SK-N-SH treated with all-trans-retinoic acid at 6 μM for 48 hours (cell line): ENCODE data around the gene NUP98.

Experiments
- BACH2 ChIP-seq: fragments of 250-450 bp; sonication (Bioruptor Pico); IDR thresholded peaks from 2 replicates; pipeline ENCODE4 v1.9.0; 2021; ENCODE audit warnings: mild to moderate bottlenecking, borderline replicate concordance
- ESRRG ChIP-seq: fragments of 250-450 bp; sonication (Bioruptor Pico); IDR thresholded peaks from 2 replicates; pipeline ENCODE4 v1.6.1; 2021; ENCODE audit warnings: mild to moderate bottlenecking
- ZNF8 ChIP-seq: fragments of 450-650 bp; formaldehyde crosslinking; IDR thresholded peaks from 2 replicates; pipeline ENCODE4 v1.5.0; 2020; ENCODE audit warnings: mild to moderate bottlenecking, moderate library complexity
- TF ChIP-seq, protein P1 (sequence below): fragments of 250-450 bp; sonication (Bioruptor Pico); IDR thresholded peaks from 2 replicates; pipeline ENCODE4 v1.8.0; 2020; ENCODE audit warnings: mild to moderate bottlenecking, moderate library complexity, borderline replicate concordance

DNA sequence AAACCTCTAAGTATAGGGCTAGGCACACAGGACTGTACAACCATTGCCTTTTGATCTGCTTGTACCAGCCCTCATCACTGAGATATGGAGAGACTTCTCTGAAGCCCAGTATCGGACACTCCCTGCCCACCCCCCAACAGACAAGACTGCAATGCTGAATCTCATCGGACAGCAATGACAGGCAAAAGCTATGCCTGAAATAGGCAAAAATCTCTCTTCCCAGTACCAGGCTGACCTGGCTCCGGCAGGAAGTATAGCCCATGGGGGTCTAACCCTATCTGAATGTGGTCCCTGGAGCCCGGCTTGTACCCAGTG is 37.0 kb upstream of the NUP98 start:
- TF ChIP-seq, protein P1, sequence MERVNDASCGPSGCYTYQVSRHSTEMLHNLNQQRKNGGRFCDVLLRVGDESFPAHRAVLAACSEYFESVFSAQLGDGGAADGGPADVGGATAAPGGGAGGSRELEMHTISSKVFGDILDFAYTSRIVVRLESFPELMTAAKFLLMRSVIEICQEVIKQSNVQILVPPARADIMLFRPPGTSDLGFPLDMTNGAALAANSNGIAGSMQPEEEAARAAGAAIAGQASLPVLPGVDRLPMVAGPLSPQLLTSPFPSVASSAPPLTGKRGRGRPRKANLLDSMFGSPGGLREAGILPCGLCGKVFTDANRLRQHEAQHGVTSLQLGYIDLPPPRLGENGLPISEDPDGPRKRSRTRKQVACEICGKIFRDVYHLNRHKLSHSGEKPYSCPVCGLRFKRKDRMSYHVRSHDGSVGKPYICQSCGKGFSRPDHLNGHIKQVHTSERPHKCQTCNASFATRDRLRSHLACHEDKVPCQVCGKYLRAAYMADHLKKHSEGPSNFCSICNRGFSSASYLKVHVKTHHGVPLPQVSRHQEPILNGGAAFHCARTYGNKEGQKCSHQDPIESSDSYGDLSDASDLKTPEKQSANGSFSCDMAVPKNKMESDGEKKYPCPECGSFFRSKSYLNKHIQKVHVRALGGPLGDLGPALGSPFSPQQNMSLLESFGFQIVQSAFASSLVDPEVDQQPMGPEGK (CRISPR knock-in tag) = no peak
- TF ChIP-seq ESRRG (no peak), BACH2 (CRISPR knock-in tag) (no peak), ZNF8 (CRISPR knock-in tag) (no peak)
